HG03175 (cell line): ENCODE data around the gene NECAB2.

Source experiments
- ATAC-seq: cut with Tn5 transposase; IDR thresholded peaks from one replicate; pipeline ENCODE4 v1.9.1; 2021; ENCODE audit warnings: mild to moderate bottlenecking, moderate library complexity; ENCODE audit not compliant: unreplicated experiment

The NECAB2 gene

DNA sequence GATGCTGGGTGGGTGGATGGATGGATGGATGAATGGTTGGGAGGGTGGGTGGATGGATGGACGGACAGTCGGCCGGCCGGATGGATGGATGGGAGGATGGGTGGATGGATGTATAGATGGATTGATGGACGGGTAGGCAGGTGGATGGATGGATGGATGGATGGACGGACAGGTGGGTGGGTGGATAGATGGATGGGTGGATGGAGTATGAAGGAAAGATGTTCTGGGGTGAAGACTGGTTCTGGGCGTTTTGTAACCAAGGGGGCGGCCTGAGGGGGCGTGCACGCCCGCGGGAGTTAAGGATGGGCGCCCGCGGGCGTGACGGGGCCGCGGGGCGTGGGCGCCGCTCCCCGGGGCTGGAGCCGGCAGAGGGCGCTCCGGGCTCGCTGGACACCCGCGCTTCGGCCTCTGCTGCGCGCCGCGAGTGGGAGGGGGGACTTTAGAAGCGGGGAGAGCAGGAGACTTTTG is at the start of gene NECAB2:
NECAB2 (plus strand) TSS at position 407 of the 468 bp plus-strand sequence. CDS start 405 bp downstream, outside the sequence.
- no peak for ATAC-seq

DNA sequence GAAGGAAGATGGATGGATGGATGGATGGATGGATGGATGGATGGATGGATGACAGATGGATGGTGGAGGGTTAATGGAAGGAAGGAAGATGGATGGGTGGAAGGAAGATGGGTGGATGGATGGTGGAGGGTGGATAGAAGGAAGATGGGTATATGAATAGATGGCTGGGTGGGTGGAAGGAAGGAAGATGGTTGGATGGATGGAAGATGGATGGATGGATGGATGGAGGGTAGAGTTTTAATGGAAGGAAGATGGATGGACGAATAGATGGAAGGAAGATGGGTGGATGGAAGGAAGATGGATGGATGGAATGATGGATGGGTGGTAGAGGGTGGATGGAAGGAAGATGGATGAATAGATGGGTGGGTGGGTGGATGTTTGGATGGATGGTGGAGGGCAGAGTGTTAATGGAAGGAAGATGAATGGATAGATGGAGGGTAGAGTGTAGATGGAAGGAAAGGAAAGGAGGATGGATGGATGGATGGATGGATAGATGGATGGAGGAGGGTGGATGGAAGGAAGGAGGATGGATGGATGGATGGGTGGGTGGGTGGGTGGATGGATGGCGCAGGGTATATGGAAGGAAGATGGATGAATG is 47.1 kb upstream of the NECAB2 start:
- ATAC-seq: no peak

DNA sequence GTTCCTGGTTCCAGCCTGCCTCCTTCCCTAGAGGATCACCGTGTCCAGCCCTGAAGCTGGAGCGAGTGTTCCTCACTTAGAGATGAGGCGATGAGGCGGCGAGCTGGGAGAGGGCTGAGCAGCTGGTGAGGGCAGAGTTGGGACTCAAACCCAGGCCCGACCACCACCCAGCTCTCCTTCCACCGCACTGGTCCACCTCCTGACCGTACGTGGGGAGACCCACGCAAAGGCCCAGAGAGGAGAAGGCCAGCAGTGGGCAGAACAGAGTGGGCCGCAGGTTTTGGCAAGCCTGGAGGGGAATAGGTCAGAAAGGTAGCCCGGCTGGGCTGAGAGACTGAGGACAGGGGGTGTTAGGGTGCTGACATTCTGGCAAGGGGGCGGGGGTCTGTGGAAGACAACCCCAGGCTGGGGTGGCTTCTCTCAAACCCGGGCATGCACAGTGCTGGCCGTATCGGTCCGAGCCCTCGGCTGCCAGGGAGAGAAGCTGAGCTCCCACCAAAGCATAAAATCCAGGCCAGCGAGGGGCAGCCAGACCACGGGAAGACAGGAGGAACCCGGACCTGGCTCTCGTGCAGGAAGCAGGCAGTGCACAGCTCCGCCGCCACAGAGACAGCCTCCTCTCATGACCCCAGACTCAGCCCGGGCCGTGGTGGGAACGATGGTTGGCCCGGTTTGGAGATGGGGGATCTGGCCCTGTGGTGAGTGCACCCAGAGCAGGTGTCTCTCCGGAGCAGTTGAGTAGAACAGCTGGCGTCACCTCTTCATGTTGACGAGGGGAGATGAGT is 44.3 kb upstream of the NECAB2 start:
- no peak for ATAC-seq

DNA sequence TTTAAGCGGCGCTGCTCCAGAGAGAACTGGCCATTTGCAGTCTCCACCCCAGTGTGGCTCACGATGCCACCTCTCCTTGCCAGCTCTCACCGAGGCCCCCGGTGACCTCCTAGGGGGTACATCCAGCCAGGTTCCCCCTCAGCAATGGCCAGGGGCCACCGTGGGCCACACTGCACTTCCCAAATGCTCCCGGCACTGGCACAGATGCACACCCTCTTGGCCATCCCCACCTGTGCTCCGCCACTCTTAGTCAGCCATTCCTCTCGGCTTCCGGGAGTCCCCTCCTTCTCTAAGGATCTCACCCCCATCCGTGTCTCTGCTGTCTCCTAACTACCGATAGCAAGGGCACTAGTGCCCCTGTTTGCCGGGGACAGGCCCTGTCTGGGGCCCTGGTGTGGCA is 43.4 kb upstream of the NECAB2 start:
- no peak for ATAC-seq

DNA sequence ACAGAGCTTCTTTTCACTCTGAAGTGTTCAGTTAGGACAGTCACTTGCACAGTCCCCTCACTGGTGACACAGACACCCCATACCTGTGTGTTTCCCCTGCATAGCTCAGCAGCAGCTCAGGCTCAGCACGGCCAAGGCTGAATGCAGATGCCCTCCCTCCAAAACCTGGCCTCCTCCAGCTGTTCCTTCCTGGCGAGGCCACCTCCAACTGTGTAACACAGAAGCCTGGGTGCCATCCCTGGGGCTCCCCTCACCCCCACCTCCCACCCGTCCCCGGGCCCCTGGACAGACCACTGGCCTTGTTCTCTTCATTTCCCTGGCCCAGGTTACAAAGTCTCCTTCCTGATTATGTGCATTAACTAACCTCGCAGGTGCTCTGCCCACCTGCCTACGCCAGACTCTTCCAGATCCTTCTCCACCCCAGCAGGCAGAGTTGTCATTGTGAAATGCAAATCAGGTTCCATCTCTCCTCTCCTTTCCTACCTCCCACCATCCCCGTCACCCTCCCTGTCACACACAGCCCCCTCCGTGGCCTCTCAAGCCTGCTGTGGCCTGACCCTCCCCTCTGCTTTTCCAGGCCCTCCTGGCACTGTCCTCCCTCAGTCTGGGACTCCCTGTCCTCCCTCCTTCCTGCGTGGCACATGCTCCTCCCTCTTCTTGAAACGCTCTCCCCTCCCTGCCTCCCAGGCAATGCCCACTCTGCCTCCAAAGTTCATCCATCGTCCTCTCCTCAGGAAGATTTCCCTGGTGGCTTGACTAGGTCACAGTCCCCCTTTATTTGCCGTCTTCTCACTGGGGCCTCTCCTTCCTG is 42.7 kb upstream of the NECAB2 start:
- ATAC-seq: no peak

DNA sequence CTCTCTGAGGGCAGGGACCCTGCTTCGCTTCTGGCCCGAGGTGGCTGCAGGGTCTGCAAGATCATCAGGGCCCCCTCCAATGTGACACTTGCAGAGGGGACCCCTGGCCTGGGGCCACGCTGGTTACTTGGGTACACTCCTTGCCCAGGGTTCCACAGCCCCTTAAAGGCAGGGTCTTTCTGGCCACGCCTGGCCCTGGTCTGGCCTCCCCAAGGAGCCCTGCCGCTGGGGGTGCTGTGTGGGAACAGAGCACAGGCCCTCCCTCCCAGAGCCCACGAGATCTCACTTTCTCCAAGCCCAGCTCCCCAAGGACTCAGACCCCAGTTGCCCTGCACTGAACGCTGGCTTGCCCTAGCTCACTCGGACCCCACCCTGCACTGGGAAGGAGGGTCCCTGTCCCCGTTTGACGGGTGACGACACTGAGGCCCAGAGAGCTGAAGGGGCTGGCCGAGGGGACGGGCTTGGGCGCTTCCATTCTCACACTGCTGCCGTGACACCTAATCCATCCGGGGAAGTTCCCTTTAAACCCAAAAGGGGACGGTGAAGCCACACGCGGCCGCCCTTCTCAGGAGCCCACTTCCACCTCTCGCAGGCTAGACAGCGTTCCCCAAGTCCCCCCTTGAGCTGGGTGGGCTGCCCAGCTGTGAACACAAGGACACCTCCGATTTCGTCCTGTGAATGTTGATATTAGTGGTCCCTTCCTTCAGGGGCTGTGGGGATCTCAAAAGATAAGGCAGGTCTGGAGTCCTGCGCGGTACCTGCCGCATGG is 41.9 kb upstream of the NECAB2 start:
- no peak for ATAC-seq

DNA sequence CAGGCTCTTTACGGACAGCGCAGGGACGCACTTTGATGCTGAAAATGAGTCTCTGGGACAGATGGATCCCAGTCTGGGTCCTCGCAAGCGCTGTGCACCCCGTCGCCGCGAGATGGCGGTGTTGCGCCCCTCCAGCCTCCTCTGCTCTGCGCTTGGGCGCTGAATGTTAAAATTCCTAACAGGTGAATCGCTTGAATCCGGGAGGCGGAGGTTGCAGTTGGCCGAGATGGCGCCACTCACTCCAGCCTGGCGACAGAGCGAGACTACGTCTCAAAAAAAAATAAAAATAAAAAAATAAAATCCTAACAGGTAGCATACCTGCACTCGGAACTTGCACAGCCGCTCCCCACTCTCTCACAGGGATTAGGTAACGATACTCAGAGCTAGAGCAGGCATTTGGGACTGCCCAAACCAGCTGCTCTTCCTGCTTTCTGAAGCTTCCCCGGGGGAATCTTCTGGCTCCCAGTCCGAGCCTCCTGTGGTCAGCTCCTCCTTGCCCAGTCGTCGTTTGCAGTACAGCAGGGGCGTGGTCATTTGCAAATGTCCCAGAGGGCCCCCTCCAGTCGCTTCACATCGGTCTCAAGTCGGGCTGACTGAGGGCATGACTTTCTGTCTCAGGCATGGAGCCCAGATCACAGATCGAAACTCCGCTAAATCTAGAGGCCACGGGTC is 41.2 kb upstream of the NECAB2 start:
- ATAC-seq: no peak

DNA sequence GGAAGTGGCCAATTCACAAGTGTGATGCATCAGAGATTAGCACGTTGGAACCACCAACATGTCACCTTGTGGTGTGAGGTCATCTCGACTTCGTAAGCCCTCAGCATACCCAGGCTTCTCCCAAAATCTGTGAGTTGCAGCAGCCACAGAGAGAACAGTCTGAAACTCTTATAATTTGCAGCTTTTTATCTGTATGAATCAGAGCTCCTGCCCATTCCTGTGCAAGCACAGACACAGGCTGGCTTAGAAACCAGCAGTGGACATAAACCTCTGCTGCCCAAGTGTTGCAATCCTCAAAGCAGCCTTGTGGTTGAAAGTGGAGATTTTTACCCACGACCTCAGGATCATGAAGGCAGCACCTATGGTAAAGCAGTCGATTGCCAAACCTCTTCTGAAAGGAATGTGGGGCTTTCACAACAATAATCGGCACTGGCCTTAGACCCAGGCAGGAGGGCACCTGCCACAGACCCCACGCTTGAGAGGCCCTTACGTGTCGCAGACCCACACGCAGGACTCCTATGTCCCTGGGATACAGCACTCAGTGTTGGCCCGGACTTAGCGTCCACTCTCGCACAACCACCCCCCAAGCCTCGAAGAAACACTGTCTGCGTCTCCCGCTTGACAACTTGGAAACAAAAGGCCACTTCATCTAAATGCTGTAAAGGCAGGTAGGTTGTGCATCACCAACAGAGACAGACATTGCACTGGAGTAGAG is 39.5 kb upstream of the NECAB2 start:
- ATAC-seq: no peak

DNA sequence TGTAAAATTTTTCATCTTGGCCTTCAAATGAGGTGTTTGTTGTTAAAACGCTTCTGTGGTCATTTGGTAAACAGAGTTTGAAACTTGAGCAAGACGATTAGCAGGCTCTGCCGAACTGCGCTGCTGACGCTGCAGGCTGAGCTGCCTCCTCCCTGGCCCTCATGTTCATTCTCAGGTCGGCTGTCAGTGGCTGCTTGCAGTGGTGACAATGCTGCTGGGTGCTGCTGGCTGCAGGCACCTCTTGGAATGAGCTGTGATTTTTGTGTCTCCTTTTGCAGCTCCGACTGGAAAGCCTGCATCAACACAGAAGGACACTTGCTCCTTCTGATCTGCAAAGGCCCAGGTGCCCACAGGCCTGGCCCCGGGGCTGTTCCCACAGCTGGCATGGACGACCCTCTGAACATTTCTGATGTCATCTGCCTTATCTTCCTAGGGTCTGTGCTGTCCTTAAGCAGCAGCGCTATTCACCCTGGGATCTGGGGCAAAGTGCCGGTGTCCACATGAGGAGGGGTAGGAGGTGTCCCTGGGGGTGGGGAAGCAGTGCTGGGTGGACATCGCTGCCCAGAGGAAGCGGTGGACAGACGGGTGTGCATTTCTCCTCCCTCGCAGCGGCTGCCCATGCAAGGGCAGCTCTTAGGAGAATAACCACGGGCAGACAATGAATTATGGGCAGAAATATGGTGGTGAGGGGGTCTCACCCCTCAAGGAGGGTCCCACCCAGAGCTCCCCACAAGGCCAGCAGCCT is 38.1 kb upstream of the NECAB2 start:
- no peak for ATAC-seq

DNA sequence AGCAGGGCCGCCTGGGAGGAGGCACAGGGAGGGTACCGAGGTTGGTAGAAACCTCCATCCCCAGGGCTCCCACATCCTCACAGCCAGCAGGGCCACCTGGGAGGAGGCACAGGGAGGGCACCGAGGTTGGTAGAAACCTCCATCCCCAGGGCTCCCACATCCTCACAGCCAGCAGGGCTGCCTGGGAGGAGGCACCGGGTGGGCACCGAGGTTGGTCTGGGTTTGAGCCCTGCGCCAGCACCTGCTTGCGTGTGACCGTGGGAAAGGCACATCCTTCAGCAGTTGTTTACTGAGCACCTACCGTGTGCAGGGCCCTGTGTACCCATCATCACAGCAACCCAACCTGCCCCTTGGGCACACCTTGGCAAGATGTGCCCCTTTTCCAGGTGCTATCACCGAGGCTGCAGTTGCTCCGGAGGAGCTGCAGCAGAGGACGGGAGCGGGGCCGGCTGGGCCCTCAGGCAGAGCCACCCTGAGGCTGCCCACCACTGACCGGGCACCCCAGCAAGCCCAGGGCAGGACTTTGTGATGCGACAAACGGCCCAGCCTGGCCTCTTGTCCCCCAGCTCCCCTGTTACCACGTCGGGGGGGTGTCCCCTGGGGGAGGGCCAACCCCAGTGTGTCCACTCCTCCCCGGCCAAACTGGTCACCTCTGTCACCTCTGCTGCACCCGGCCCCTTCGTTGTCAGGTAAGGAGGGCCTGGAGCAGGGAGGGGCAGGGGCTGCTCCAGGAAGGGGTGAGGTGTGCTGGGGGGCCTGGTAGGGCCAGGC is 37.1 kb upstream of the NECAB2 start:
- ATAC-seq: no peak

DNA sequence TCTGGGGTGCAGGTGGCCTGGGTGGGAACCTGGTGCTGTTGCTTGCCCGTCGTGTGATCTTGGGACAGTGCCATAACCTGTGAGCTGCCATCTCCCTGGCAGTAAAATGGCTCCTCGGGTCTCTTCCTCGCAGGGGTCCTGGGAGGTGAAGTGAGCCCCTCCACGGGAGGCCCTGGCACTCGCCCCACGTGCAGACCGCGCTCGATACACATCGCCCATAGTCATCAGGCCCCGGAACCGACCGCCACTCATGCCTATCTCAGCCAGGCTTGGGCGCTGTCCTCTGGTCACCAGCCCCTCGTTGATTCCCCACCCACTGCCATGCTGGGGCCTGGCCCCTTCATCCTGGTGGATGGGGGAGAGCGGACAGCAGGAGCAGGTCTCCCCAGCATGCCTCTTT is 36.5 kb upstream of the NECAB2 start:
- no peak for ATAC-seq

DNA sequence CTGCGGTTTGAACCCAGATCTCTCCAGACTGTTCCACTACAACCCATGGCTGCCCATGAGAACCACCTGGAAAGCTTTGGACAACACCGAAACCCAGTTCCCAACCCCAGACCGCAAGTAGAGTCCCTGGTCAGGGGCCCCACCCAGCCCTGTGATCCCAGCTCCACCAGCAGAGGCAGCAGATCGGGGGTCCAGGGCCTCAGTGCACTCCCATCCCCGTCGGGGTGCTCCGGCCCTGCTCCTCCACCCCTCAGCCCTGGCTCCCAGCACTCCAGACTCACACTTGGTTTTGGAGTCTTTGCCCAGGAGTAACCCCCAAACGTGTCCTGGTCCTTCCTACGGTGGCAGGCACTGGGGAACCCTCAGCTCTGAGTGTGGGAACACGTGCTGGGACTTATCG is 35.7 kb upstream of the NECAB2 start:
- ATAC-seq: no peak

DNA sequence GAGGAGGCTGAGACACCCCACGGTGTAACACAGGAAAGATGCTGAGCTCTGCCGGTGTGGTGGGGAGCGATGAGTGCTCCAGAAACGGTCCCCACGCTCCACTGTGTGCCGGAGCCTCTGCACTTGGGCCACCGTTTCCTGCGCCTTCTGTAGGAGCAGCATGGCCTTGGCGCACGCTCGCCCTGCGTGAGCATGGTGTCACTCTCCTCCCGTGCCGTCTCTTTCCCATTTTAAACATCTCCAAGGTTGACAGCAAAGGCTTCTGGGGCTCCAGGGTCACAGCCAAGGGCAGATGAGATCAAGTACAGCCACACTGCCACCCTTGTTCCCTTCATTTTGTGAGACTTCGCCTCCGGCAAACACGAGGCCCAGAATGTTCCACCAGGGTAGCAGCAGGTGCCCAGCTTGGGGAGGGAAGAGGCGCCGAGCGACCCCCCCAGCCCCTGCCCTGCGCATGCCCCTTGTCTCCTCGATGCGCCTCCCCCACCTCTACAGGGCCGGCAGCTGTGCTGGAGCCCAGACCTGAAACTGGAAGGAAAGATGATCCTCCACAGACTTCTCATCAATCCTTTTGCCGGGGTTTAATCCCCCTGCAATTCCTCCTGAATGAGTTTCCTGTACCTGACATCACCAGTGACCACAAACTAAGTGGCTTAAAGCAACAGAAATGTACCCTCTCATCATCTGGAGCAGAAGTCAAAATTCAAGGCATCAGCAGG is 34.9 kb upstream of the NECAB2 start:
- no peak for ATAC-seq

DNA sequence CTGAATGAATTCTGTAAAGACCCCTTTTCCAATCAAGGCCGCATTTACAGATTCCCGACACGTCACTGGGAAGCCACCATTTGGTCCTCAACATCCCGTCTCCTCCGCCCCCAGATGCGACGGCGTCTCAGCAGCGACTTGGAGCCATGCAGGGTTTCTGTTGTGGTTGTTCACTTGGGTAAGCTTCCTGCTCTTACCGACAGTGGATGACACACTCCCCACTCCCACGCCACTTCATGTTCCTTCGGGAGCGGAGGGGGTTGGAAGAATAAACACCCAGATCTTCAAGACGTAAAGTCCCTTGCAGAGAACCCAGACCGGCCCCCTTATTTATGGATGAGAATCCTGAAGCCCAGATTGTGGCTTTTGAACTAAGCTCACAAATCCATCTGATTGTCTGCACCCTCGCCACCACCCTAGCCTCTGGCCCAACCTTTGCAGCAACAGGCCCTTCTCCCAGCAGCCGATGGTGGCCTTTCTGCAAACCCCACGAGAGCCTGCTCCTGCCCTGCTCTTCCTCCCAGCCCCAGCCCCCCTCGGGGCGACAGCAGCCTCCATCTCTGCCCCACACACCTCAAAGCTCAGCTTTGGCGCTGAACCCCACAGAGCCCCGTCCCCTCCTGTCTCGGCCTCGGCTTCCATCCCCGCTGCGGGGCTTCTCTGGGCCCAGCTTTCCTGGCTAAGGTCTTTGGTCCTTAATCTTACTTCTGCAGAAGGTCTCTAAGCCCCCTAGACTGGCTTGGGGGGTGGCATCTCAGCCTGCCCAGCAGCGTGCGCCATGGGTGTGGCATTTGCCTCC is 34.0 kb upstream of the NECAB2 start:
- no peak for ATAC-seq

DNA sequence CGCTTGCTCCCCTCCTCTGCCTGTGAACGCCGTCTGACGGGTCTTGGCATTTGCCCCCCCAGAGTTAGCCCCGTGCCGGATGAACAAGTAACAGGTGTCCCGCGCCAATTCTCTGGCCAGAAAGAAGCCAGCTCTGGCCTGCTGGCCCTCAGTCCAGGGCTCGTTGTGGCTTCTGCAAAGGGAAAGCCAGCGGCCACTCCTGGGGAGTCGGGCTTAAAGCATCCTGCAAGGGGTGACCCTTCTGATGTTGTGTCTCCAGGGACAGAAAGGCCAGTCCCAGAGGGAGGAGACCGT is 33.4 kb upstream of the NECAB2 start:
- no peak for ATAC-seq

DNA sequence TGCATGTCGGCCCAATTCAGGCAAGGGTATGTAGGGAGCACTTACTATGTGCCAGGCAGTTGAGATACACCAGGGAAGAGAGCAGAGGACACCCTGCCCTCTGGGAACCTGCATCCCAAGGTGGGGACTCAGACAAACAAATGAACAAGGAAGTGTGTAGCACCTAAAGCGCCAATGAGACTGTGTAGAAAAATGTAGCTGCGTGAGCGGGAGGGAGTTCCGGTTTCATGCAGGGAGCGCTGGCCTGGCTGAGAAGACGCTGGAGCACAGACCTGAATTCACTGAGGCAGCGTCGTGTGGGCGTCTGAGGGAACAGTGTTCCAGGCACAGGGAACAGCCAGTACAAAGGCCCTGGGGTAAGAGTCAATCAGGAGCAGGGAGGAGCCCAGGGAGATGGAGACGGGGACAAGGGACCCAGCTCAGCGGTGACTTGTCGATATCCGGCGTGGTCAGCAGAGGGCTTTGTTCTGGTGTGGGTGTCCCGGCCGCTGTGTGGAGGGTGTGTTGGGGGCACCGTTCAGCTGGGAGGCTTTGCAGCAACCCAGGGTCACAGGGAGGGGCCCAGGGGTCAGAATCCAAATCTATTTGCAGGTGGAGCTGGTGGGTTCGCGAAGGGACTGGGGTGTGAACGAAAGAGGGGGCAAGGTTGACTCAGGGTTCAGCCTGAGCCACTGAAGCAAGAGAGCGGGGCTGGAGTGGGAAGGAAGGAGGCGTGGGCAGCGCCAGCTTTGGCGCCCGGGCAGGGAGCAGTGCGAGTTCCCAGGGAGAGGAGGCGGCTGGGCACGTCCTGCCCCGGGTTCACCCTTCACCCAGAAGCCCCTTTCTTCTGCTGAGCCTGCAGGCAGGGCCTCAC is 32.8 kb upstream of the NECAB2 start:
- ATAC-seq: no peak
